RWPE1 (cell line): ENCODE data around the gene FAM171A2.

Experiments used
- CTCF ChIA-PET: fragments of 350-600 bp; sonication (Branson Sonifier 250); formaldehyde crosslinking; extraction: SDS; loops from one replicate; lab custom pipeline; 2021; lab: Yijun Ruan, JAX
- POLR2A ChIA-PET: fragments of 400-600 bp; formaldehyde crosslinking; extraction: SDS; loops from one replicate; lab custom pipeline; 2020; ENCODE audit warnings: antibody characterized with exemption; ENCODE audit not compliant: low non-redundant PET; lab: Yijun Ruan, JAX
- DNase-seq: peaks from one replicate; pipeline ENCODE4 v3.0.0; 2012; ENCODE audit warnings: low spot score
- H3K27ac ChIP-seq: fragments of 450-650 bp; 2 replicates; pipeline ENCODE4 v1.5.1; 2017
- CTCF ChIP-seq: fragments of 450-650 bp; conservative IDR thresholded peaks from 2 replicates; pipeline ENCODE4 v1.5.1; 2017; ENCODE audit warnings: low read depth, mild to moderate bottlenecking

Gene FAM171A2

DNA sequence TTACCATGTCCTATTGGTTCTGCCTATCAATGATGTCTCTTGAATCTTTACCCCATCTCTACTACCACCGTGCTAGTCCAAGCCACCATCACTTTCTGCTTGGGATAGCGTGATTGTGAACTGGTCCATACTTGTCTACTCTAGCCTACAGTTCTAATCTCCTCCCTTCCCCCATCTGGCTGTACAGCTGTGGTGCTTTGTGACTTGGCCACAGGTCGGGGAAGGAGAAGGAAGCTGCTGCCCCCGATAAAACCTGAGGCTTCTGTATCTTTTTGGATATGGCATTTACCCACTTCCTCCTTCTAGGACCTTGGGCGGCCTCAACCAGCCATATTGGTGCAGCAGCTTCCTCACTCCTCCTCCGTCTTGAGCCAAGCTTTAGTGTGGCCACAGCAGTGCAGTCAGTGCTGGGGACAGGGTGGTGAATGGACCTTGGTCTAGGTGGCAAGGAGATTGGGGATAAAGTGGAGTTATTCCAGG, 26.1 kb upstream of the FAM171A2 start:
- ChIA-PET POLR2A (interaction anchor here (0.6 kb wide), 1 partner anchor 14 kb away, joined by 3 read pairs; no protein-coding TSS in a partner anchor), CTCF (interaction anchor here (1.1 kb wide), 1 partner anchor 26 kb away, joined by 3 read pairs; the partner anchor contains the start of gene FAM171A2)
- no peak overlapping the region for H3K27ac ChIP-seq
- no peak for TF ChIP-seq CTCF
- no peak for DNase-seq

DNA sequence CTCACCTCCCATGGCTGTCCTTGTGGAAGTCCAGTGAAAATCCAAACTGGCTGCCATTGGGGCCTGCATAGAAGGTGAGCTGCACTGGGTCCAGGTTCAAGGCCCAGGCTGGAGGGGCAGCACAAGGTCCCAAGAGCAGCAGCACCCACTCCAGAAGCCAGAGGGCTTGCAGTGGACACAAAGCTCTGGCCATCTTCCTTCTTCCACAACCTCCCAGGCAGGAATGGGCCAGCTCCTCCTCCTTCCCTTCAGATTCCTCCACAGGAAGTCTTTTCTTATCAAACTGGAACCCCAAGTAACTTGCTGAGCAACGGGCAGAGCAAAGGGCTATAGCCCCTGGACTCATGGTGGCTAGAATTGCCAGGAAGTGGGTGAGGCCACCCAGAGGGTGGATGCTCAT, 25.6 kb upstream of the FAM171A2 start, which contains the start of gene ITGA2B:
Gene ITGA2B, minus strand, starts transcription at position 369 of the 400 bp plus-strand sequence. Its CDS starts 176 bp downstream, at position 193.
- TF ChIP-seq CTCF, result no peak
- CTCF ChIA-PET, result no interaction called here
- H3K27ac ChIP-seq, result no peak within 1 kb of the TSS
- no peak for DNase-seq
- POLR2A ChIA-PET, result no interaction called here

DNA sequence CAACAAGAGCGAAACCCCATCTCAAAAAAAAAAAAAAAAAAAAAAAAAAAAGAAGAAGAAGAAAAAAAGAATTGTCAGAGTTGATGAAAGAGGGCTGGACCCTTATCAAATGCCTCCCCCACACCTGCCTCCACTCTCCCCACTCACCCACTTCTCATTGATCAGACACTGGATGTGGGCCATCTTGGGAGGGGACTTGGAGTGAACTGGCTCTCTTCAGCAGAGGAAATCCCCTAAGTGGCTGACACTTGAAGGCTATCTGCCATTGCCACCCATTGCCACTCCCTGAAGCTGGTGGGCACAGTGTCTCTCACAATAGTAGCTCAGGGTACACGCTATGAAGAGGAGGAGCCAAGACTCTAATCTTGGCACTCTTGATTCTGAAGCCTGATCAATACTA, 24.2 kb upstream of the FAM171A2 start:
- no peak for DNase-seq
- H3K27ac ChIP-seq, result no peak overlapping the region
- POLR2A ChIA-PET, result no interaction called here
- TF ChIP-seq CTCF, result no peak
- CTCF ChIA-PET, result no interaction called here

GRCh38 chr17:44386182-44386525, 22.5 kb upstream of the FAM171A2 start:
- POLR2A ChIA-PET, result no interaction called here
- H3K27ac ChIP-seq, result no peak overlapping the region
- no peak for DNase-seq
- CTCF ChIA-PET, result interaction anchor here (0.6 kb wide), 1 partner anchor 507 kb away, joined by 5 read pairs; no protein-coding TSS in a partner anchor
- TF ChIP-seq CTCF, result no peak

- POLR2A ChIA-PET, result no interaction called here
- peak overlapping the region; percentile 51 for H3K27ac ChIP-seq
- peak; percentile 82 for DNase-seq
- TF ChIP-seq CTCF, result 0 out of 2 replicates have a peak, but pooled peaks have one; percentile 16
- CTCF ChIA-PET, result interaction anchor here (0.6 to 1.0 kb wide), 4 partner anchors 13 to 507 kb away, joined by 3 to 5 read pairs (median 4); partner anchors contain the start of gene FAM171A2
These were observed 21.9 kb upstream of the FAM171A2 start for GRCh38 chr17:44385287-44386181.

DNA sequence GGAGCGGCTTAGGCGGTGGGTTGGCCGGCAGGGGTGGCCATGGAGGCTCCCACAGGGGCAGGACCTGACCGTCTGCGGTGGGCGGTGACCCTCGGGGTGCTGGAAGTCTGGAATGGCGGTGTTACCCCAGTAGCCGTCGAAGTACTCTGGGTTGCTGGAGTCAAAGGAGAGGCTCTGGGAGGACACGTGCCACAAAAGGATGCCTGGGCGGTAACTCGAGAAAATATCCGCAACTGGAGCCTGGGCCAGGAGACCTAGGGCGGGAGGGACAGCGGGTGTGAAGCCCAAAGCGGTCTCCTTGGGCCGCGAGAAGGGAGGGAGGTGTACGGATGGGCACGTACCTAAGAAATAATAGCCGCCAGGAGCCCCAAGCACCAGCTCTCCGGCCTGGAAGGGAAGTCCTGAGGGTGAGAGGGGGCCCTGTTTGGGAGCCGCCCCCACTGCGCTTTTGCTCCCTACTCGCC, 21.2 kb upstream of the FAM171A2 start:
- ChIA-PET POLR2A (no interaction called here), CTCF (interaction anchor here (0.6 to 1.0 kb wide), 3 partner anchors 12 to 139 kb away, joined by 3 to 4 read pairs (median 3); partner anchors contain the start of gene FAM171A2)
- peak; percentile 13 for DNase-seq
- H3K27ac ChIP-seq, result peak overlapping the region; percentile 51
- no peak for TF ChIP-seq CTCF
